ENCODE measurements around the gene EID2B.

EID2B gene

DNA sequence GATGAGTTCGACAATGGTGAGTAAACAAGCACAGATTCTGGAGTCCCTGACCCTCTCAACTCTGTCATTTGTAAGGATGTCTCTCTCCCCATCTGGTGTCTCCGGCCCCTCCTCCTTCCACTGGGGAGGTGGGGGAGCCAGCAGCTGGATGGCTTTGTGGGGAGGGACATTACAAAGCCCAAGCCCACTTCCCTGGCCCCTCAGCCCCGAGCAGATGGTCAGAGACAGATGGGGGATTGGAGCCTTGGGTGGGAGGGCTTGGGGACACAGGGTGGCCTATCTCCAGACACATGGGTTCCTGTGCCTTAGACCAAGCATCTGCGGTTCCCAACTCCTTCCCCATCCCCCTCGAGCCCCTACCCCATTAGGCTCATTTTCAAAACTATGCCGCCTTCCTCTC lies 49.5 kb downstream of the EID2B start:
- Histone ChIP-seq H3K4me1 (ENCODE audit: low read length) (peaks cover 20% of the 10 kb centered on the region), H3K27ac (ENCODE audit: low read length) (no peak overlapping the region), H3K4me2 (ENCODE audit: low read length) (no peak overlapping the region), H3K4me3 (ENCODE audit: low read length) (no peak overlapping the region), H3K36me3 (replicated peaks; ENCODE audit: low read depth, low read length) (peaks cover 29% of the 10 kb centered on the region), H4K20me1 (ENCODE audit: insufficient read depth, low read length) (no peaks in the 10 kb centered on the region), H3K79me2 (ENCODE audit: low read length) (peaks cover 42% of the 10 kb centered on the region), H3K9ac (ENCODE audit: low read length) (no peak overlapping the region), H3K9me3 (ENCODE audit: insufficient read depth, low read length) (no peaks in the 10 kb centered on the region), H2AFZ (ENCODE audit: low read depth, low read length) (no peak overlapping the region), H3K27me3 (ENCODE audit: low read depth, low read length) (no peaks in the 10 kb centered on the region)
- no peak for TF ChIP-seq EZH2phosphoT487 (IDR thresholded peaks at IDR 0.05; ENCODE audit: low read depth)
- TF ChIP-seq, protein P1, sequence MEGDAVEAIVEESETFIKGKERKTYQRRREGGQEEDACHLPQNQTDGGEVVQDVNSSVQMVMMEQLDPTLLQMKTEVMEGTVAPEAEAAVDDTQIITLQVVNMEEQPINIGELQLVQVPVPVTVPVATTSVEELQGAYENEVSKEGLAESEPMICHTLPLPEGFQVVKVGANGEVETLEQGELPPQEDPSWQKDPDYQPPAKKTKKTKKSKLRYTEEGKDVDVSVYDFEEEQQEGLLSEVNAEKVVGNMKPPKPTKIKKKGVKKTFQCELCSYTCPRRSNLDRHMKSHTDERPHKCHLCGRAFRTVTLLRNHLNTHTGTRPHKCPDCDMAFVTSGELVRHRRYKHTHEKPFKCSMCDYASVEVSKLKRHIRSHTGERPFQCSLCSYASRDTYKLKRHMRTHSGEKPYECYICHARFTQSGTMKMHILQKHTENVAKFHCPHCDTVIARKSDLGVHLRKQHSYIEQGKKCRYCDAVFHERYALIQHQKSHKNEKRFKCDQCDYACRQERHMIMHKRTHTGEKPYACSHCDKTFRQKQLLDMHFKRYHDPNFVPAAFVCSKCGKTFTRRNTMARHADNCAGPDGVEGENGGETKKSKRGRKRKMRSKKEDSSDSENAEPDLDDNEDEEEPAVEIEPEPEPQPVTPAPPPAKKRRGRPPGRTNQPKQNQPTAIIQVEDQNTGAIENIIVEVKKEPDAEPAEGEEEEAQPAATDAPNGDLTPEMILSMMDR (IDR thresholded peaks at IDR 0.05; ENCODE audit: low read depth, low read length) = no peak

DNA sequence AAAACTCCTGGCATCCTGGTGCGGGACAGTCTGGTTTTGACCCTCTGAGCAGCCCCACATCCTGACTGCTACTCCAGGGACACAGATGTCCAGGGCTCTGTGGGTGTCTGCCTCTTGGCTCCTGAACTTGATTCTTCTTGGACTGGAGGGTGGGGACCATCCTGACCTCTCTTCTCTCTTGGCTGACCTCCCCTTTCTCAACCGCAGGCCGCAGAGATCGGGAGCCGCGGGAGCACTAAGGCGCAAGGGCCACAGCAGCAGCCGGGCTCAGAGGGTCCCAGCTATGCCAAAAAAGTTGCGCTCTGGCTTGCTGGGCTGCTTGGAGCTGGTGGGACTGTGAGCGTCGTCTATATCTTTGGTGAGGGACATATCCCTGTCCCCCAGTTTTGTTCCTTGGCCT lies 51.0 kb downstream of the EID2B start:
- no peak for TF ChIP-seq EZH2phosphoT487 (IDR thresholded peaks at IDR 0.05; ENCODE audit: low read depth)
- TF ChIP-seq, protein P1 (IDR thresholded peaks at IDR 0.05; ENCODE audit: low read depth, low read length) = no peak
- Histone ChIP-seq H3K79me2 (ENCODE audit: low read length) (peaks cover 38% of the 10 kb centered on the region), H3K4me3 (ENCODE audit: low read length) (peak overlapping the region; percentile 90), H3K27ac (ENCODE audit: low read length) (no peak overlapping the region), H3K27me3 (ENCODE audit: low read depth, low read length) (no peaks in the 10 kb centered on the region), H3K4me2 (ENCODE audit: low read length) (peak overlapping the region; percentile 99), H4K20me1 (ENCODE audit: insufficient read depth, low read length) (no peaks in the 10 kb centered on the region), H3K9me3 (ENCODE audit: insufficient read depth, low read length) (no peaks in the 10 kb centered on the region), H3K9ac (ENCODE audit: low read length) (peak overlapping the region; percentile 87), H3K4me1 (ENCODE audit: low read length) (peaks cover 20% of the 10 kb centered on the region), H2AFZ (ENCODE audit: low read depth, low read length) (no peak overlapping the region), H3K36me3 (replicated peaks; ENCODE audit: low read depth, low read length) (peaks cover 23% of the 10 kb centered on the region)

DNA sequence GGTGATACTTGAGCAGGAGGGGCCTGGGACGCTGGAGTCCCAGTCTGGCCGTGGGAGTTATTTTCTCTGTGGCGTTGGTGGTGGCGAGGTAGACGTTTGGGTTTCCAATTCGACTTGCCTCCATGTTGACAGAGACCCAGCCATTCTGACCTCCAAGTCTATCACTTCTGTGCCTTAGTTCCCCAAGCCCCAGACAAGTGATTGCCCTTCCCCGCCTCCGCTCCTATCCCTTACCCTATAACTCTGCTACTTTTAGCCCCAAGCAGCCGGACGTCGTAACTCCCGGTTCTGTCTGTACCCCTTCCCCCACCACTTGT lies 51.5 kb downstream of the EID2B start:
- H3K4me2 ChIP-seq (ENCODE audit: low read length) = peak overlapping the region; percentile 99
- no peaks in the 10 kb centered on the region for H3K9me3 ChIP-seq (ENCODE audit: insufficient read depth, low read length)
- H2AFZ ChIP-seq (ENCODE audit: low read depth, low read length) = no peak overlapping the region
- no peak for TF ChIP-seq EZH2phosphoT487 (IDR thresholded peaks at IDR 0.05; ENCODE audit: low read depth)
- TF ChIP-seq, protein P1 (IDR thresholded peaks at IDR 0.05; ENCODE audit: low read depth, low read length) = no peak
- peak overlapping the region; percentile 90 for H3K4me3 ChIP-seq (ENCODE audit: low read length)
- H4K20me1 ChIP-seq (ENCODE audit: insufficient read depth, low read length) = no peaks in the 10 kb centered on the region
- peak overlapping the region; percentile 87 for H3K9ac ChIP-seq (ENCODE audit: low read length)
- peak overlapping the region; percentile 46 for H3K27ac ChIP-seq (ENCODE audit: low read length)
- peaks cover 22% of the 10 kb centered on the region for H3K36me3 ChIP-seq (replicated peaks; ENCODE audit: low read depth, low read length)
- H3K79me2 ChIP-seq (ENCODE audit: low read length) = peaks cover 37% of the 10 kb centered on the region
- no peaks in the 10 kb centered on the region for H3K27me3 ChIP-seq (ENCODE audit: low read depth, low read length)
- peaks cover 20% of the 10 kb centered on the region for H3K4me1 ChIP-seq (ENCODE audit: low read length)

All from OCI-LY3 (cell line).